Stimulated activated CD4-positive, alpha-beta T cell treated with anti-CD3 and anti-CD28 coated beads, Interleukin-4, amount 100 ng/mL, for 1 hour (primary cell): ENCODE data around the gene PEX26.
"Not testable (repeated sequence)": the region's sequence is repeated elsewhere in the genome, so short reads cannot be mapped to it uniquely, and the experiment has no call there.

Source experiments
- DNase-seq: peaks from one replicate; pipeline ENCODE4 v3.0.0-alpha.2; 2020

The PEX26 gene

DNA sequence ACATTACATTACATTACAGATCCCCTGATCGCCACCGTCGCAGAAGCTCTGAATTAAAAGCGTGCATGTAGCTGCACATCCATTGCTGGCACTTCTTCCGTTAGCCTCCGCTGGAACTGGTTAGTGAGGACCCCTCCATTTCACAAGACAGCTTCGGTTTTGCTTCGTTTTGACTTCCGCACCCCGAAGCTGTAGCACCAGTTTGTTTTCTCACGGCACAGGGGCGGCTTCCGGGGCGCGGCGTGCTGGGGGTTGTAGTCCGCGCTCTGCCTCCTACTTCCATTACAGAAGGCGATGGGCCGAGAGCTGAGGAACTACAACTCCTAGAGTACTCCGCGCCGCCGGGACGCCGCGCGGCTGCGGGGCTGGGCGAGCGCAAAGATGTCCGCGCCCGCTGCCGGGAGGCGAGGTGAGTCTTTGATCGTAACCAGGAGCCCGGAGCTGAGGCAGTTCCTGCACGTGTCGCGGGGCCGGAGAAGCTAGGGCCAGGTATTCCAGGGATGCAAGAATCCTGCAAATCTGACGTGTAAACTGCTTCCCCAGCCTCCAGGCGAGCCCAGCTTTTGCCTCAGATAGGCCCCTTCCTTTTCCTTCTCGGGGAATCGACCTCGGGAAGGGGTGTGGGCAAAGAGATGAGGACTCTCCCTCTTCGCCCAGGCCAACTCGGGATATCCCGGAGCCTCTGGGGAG lies at the start of gene PEX26:
PEX26 (plus strand) TSS at position 352 of the 690 bp plus-strand sequence. CDS start 387 bp downstream, outside the sequence.
- peak; percentile 93 for DNase-seq

DNA sequence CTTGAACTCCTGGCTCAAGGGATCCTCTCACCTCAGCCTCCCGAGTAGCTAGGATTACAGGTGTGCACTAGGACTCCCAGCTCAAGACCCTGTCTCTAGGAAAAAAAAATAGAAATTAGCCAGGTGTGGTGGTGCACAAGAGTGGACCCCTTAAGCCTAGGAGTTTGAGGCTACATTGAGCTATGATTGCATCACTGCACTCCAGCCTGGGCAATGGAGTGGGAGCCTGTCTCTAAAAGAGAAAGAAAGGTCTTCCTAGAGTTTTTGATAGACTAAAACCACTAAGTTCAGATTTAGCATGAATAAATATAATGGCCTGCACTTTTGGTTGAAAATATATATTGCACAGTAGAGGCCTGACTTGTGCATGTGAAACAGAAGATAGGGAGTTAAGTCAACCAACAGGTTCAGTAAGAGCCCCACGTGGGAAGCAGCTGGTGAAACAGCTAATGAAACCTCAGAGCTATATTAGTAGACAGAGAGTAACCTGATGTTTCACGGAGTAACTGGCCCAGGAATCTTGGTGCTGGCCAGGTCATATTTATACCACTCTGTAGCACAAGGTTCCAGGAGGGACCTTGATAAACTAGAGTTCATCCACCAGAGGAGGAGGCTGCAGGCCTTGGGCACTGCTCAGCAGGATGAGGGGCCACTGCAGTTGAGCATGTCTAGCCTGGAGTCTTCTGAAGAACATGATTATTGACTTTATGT lies 48.8 kb upstream of the PEX26 start:
- no peak for DNase-seq

DNA sequence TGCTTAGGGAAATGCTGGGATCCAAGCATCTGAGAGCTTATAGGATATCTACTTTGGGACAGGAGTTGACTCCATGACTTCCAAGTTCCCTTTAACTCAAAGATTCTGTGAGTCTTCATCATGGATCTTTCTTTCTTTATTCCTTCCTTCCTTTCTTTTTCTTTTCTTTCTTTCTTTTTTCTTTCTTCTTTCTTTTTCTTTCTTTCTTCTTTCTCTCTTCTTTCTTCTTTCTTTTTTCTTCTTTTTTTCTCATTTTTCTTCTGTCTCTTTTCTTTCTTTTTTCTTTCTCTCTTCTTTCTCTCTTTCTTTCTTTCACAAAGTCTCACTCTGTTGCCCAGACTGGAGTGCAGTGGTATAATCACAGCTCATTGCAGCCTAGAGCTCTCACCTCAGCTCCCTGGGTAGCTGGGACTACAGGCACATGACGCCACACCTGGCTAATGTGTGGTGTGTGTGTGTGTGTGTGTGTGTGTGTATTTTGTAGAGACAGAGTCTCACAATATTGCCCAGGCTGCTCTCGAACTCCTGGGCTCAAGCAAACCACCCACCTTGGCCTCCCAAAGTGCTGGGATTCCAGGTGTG lies 48.0 kb upstream of the PEX26 start:
- DNase-seq, result no peak

DNA sequence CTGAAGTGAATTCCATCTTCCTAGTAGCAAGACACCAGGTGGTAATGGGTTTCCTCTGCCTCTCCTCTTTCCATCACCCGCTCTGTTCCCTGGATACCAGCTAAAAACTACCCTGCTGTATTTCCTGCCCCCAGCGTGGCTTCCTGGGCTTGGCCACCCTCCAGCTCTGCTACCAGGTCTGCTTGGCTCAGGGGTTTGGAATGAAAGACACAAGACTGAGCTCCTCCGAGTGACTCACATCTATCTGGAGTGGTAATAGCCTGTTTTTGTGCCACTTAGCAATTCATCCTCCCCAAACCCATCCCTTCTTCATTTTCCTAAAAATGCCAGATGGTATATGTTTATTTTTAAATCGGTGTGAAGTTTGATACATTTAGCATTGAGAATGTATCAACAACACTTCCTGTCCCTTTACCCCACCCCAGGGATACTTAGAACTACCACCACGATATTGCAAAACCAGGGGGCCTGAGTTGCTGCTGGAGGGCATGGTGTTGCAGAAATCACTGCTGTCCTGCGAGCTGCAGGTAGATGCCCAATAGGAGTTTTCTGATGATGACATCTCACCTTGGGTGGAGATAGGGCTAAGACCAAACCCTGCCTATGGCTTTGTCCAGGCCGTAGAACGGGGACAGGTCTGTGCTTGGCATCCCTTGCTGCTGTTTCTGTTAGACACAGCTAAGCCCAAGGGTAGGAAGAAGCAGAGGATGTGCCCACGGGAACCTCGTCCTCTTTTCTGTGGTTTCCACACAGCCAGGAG lies 45.9 kb upstream of the PEX26 start:
- DNase-seq, result no peak

DNA sequence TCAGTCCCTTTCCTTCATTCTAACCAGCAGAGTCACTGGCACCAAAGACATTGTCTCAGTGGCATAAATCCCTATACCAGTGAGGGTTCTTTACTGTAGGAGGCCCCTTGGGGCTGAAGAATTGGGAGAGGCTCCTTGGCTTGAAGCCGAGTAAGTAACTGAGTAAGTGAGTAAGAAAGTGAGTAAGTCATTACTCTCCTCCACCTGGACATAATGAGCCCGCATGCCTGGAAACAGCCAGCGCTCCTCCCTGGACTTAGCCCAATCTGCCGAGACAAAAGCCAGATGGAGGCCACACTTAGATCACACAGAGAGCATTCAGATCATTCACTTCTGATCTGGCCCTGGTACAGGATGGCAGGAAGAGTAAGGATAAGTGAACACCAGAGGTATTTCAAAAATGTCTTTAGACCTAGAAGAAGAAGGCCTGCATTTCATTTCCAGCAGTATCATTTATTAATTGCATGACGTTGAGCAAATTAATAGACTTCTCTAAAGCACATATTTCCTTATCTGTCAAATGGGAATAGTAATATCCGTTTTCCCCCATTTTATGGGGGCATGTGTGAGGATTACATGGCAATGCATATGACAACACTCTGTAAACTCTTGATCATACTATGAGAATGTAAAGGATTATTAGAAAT lies 45.2 kb upstream of the PEX26 start:
- no peak for DNase-seq

DNA sequence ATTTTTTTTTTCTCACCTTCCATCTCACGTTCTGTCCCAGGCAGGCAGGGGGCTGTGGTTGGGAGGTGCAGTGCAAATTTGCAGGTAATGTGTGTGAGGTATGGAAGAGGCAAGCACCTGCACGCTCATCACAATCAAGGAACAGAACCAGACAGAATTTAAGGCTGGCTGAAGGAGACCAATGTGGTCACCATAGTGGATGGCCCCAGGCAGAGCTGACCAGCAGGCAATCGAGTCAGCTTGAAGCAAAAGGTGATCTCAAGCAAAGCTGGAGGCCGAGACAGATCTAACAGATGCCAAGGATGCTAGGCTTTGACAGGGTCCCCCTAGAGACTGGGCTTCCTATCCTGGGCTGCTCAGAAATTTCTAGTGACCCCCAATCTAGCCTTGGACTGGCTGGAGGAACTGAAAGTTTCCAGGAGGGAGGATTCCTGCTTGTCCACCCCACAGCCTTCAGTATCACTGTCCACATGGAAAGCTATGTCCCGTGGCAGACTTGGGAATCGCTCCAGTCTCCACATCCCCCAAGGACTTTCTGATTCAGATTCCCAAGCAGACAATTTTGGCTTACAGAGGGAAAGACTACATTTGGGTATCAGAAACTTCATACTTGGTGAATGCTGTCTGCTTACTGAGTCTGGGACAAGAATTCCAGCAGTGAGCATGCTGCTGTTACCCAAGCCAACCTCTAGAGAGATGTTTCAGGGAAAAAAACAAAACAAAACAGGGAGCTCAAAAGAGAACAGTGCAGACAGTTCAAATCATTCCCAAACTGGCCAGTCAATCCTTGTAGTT lies 44.4 kb upstream of the PEX26 start:
- DNase-seq, result no peak

DNA sequence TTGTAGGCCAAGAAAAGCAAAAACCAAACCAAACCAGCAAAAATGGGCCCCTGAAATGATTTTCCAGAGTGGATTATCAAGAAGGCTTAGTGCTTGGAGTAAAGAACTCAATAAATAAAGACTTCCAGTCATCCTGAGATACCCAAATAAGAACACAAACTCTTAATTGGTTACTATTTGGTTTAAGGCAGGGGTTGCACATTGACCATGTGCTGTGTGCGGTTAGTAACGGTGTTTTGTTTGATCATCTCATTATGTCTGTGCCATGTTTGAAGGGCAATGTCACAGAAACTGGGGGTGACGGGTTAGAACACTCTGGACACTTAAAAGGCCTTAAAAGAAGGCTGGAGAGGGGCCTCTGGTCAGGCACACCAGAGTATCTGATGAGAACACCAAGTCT lies 43.7 kb upstream of the PEX26 start:
- no peak for DNase-seq

DNA sequence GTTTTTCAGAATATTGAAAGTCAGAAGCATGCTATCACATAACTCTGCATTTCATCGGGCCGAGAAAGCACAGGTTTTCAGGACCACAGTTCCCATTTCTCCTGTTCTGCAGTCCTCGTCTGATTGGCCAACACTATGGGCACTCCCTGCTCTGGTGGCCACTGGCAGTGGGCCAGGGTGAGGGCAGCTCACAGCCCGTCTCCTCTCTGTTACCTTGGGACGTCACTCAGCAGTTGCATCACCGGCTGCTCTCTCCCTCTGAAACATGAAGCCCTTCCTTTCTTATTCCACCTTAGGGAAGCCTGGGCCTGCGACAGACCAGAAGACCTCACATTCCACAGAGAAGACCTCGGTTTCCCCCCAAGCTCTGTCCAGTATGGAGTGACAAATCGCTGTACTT lies 42.0 kb upstream of the PEX26 start:
- DNase-seq, result no peak

DNA sequence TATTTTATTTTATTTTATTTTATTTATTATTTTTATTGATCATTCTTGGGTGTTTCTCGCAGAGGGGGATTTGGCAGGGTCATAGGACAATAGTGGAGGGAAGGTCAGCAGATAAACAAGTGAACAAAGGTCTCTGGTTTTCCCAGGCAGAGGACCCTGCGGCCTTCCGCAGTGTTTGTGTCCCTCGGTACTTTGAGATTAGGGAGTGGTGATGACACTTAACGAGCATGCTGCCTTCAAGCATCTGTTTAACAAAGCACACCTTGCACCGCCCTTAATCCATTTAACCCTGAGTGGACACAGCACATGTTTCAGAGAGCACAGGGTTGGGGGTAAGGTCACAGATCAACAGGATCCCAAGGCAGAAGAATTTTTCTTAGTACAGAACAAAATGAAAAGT lies 36.9 kb upstream of the PEX26 start:
- DNase-seq, result not testable (repeated sequence)

DNA sequence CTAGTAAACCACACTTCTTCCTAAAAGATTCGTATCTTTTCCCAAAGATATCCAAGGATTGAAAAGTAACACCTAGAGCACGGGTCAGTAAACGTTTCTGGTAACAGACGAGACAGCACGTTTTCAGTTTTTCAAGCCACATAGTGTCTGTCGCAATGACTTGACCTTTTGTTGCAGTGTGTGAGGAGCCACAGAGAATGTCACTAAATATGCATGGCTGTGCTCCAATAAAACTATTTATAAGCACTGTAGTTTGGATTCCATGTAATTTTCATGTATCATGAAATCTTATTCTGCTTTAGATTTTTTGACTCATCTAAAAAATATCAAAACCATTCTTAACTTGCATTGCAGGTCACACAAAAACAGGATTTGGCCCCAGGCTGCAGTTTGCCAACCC lies 35.1 kb upstream of the PEX26 start:
- DNase-seq, result no peak

DNA sequence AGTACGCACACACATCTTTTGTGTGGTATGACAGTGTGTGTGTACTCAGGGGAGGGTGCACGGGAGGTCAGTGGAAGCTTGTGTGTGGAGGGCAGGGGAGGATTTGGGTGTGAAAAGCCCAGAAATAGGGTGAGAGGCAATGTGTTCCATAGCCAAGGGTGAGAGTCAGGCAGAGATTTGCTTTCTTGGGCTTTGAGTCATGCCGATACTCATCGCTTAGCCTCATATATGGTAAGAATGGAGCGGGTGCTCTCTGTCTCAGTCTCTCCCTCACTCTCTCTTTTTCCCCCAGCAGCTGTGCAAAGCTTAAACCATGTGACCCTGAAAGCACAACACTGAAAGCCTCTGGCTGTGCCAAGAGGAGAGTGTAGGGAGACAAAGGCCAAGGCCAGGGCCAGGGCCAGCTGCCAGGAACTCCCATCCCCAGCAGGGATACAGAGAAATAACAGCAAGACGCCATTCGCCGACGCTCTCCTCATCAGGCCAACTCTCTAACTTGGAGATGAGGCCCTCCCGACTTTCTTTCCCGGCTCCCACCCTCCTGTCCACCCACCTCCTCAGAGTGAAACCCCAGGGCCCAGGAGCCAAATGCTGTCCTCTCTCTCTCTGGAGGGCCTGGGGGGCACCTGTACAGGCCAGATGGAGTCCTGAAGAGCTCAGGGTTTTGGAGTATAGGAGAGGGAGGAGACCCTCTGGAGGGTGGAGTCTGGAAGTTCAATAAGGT lies 33.1 kb upstream of the PEX26 start:
- no peak for DNase-seq

DNA sequence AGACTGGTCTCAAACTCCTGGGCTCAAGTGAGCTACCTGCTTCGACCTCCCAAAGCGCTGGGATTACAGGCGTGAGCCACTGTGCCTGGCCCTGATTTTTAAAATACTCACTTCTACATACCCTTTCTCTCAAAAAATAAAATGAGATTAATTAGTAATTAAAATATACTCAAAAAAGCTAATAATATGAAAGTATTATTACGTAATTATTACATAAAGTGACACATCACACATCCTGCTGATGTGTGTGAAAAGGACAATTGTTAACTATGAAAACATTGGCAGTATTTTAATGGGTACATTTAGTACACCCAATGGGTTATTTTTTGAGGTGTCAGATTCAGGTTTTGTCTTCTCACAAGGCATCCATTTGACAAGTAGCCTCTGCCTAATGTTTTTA lies 32.0 kb upstream of the PEX26 start:
- DNase-seq, result no peak

DNA sequence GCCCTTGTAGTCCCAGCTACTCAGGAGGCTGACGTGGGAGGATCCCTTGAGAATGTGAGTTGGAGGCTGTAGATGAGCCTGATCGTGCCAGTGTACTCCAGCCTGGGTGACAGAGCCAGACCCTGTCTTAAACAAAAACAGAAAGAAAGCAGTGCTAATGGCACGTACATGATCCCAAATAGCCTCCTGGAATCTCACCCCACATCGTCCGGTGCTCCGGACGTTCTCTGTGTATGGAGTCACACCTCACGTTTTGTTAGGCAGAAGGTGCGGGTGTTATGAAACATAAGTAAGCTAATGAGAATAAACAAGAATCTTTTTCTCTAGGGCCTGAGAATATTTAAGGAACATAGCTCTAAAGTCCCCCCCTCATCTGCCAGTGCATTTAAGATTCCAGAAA lies 29.7 kb upstream of the PEX26 start:
- DNase-seq, result no peak

DNA sequence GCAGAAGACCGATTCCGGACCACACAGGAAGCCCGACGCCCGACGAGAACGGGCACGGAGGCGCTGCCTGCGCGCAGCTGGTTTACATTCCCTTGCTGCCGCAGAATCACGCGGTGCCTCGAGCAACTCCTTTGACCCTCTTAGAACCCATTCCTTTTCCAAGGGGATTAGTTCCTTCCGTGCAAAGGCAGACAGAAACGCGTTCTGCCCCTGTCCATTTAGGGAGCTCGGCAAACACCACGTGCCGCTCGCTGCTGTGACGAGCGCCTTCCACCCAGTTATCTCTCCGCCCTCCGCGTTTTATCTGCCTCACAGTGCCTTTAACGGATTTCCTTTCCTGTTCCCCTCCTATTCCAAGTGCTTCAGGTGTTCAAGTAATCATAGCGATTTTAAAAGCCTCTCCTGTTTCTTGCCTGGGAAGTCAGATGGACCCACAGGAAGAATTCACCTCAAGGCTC lies 29.3 kb upstream of the PEX26 start:
- no peak for DNase-seq

DNA sequence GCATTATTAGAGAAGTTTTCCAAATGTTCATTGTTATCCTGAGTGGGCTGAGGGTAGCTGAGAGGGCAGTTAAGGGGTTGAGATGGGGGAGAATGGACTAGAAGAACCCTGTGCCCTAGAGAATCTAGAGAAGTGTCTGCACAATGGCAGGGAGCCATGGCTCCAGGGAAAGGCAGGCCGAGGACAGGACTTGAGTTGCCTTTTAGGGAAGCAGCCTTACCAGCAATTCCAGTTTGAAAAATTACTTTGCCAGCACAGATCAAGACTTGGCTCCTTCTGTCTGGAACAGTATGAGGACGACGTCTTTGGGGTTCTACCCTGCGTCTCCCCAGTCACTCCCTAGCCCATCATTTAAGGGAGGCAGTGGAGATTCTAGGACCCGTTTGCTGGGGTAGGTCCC lies 27.7 kb upstream of the PEX26 start:
- DNase-seq, result no peak

DNA sequence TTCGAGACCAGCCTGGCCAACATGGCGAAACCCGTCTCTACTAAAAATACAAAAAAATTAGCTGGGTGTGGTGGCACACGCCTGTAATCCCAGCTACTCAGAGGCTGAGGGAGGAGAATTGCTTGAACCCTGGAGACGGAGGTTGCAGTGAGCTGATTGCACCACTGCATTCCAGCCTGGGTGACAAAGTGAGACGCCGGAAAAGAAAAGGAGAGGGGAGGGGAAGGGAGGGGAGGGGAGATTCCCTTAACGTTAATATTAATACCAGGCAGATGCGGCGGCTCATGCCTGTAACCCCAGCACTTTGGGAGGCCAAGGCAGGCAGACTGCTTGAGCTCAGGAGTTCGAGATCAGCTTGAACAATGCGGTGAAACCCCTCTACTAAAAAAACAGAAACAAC lies 26.7 kb upstream of the PEX26 start:
- not testable (repeated sequence) for DNase-seq

DNA sequence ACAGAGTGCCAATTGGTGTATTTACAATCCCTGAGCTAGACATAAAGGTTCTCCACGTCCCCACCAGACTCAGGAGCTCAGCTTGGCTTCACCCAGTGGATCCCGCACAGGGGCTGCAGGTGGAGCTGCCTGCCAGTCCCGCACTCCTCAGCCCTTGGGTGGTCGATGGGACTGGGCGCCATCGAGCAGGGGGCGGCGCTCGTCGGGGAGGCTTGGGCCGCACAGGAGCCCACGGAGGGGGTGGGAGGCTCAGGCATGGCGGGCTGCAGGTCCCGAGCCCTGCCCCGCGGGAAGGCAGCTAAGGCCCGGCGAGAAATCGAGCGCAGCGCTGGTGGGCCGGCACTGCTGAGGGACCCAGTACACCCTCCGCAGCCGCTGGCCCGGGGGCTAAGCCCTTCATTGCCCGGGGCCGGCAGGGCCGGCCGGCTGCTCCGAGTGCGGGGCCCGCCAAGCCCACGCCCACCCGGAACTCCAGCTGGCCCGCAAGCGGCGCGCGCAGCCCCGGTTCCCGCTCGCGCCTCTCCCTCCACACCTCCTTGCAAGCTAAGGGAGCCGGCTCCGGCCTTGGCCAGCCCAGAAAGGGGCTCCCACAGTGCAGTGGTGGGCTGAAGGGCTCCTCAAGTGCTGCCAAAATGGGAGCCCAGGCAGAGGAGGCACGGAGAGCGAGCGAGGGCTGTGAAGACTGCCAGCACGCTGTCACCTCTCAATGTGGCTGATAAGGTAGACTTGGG lies 24.4 kb upstream of the PEX26 start:
- DNase-seq, result not testable (repeated sequence)

DNA sequence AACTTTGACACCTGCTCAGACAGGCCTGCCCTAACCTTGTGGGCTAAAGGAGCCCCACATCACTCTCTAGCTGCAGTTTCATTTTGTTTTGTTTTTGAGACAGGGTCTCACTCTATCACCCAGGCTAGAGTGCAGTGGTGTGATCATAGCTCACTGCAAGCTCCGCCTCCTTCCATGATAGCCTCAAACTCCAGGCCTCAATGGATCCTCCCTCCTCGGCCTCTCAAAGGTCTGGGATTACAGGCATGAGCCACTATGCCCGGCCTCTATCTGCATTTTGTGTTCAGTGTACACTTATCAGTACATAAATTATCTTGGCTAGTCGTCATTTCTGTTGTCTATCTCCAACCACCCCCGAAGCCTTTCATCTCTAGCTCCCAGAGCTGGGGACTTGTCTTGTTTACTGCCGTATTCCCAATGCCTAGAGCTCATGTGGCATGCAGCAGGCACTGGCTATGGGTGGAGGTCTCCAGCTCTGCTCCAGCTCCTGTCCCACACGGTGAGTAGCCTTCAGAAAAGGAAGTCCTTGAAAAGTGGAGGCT lies 22.1 kb upstream of the PEX26 start:
- DNase-seq, result no peak

DNA sequence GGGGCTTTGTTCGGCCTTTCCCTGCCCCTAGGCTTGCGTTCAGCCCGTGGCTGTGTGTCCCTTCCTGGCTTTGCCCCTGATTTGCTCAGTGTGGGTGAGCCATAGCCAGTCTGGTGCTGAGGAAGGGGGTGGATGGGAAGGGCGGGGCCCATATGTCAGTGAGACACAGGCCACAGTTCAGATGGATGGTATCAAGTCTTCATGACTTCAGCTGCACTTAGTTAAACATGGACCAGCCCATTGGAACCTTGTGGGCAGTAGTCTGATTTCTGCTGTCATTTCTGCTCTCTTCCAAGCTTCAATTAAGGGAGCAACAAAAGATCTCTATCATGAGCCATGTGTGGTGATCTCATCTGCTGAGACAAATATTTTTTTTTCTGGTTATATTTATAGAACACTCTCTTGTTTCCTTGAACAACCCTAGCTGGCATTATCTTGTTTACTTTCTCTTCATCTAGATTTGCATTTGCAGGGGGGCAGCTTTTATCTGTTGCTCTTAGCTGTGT lies 21.6 kb upstream of the PEX26 start:
- no peak for DNase-seq

DNA sequence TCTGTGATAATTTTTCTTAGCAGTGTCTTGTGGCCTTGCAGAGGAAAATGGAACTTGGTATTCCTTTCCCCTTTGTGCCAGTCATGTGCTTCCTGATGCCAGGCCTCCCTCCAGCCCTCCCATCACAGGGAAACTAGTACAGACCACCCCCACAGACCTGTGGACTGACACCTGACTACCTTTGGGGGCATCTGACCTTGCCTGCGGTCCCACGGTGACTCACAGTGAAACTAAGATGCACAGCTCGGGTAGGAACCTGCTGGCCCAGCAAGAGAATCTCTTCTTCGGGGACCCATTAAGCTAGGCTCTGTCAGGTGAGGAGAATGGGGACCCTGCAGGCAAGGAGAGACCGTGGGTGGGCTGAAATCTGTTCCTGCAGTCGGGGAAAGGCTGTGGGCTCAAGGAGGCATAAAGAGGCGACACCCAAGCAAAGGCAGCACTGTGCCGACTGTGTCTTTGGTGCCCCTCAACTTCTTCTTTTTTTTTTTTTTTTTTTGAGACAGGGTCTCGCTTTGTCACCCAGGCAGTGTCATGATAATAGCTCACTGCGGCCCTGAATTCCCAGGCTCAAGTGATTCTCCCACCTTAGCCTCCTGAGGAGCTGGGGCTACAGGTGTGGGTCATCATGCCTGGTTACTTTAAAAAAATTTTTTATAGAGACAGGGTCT lies 20.8 kb upstream of the PEX26 start:
- DNase-seq, result no peak
